PC-9 (cell line): ENCODE results near the gene STXBP3.

ENCODE experiments used
- CTCF ChIP-seq: fragments of 200-600 bp; sonication (generic); conservative IDR thresholded peaks from 2 replicates; pipeline ENCODE4 v1.6.1; 2017; ENCODE audit warnings: mixed run types, antibody characterized with exemption, mild to moderate bottlenecking, moderate library complexity
- EZH2 ChIP-seq: fragments of 200-600 bp; sonication (generic); IDR thresholded peaks from 2 replicates; pipeline ENCODE4 v1.8.0; 2017; ENCODE audit warnings: antibody characterized with exemption, low read depth

GRCh38 chr1:108706643-108707042 lies 39.8 kb upstream of the STXBP3 start:
- no peak for TF ChIP-seq CTCF
- no peak for TF ChIP-seq EZH2
